CD8-positive, alpha-beta memory T cell (primary cell): Measurements from ENCODE around the gene GCLM. TPM values are rescaled to one million over a fixed set of nuclear protein-coding genes. Genes with fewer than 3 reads are reported as not detected.
"Not testable (repeated sequence)": the region's sequence is repeated elsewhere in the genome, so short reads cannot be mapped to it uniquely, and the experiment has no call there.

Experiments
- CTCF ChIA-PET: fragments of 350-600 bp; sonication (Branson Sonifier 250); formaldehyde crosslinking; loops from one replicate; lab custom pipeline; 2021; ENCODE audit warnings: antibody characterized with exemption; lab: Charles Lee
- POLR2A ChIA-PET: fragments of 350-600 bp; sonication (Branson Sonifier 250); formaldehyde crosslinking; loops from one replicate; lab custom pipeline; 2021; ENCODE audit warnings: antibody characterized with exemption; lab: Charles Lee
- DNase-seq, 5 donors: peaks; one replicate each; pipeline versions ENCODE4 v3.0.0 to v3.0.0-alpha.2; 2020 to 2022; ENCODE audit warnings: mixed read lengths in 1 of 5
- H3K27ac ChIP-seq: one replicate; pipeline ENCODE4 v1.7.0; 2013; ENCODE audit warnings: low read depth, mild to moderate bottlenecking, low read length, moderate library complexity
- H3K27me3 ChIP-seq: 2 replicates; pipeline ENCODE4 v1.7.0; 2013; ENCODE audit warnings: low read length, mild to moderate bottlenecking; ENCODE audit not compliant: insufficient read depth, poor library complexity, severe bottlenecking
- H3K36me3 ChIP-seq: 2 replicates; pipeline ENCODE4 v1.7.0; 2013; ENCODE audit warnings: mild to moderate bottlenecking, low read length, moderate library complexity; ENCODE audit not compliant: insufficient read depth
- H3K4me1 ChIP-seq: 2 replicates; pipeline ENCODE4 v1.7.0; 2013; ENCODE audit warnings: mild to moderate bottlenecking, low read length, moderate library complexity; ENCODE audit not compliant: insufficient read depth
- H3K4me3 ChIP-seq: 2 replicates; pipeline ENCODE4 v1.7.0; 2013; ENCODE audit warnings: mild to moderate bottlenecking, low read length
- H3K9me3 ChIP-seq: 2 replicates; pipeline ENCODE4 v1.7.0; 2013; ENCODE audit warnings: mild to moderate bottlenecking, low read length
- H3K27ac Mint-ChIP-seq, 8 donors: one replicate each; pipeline ENCODE4 v1.8.0; 2020 to 2021; ENCODE audit warnings: mixed read lengths in 8 of 8, mild to moderate bottlenecking in 6 of 8, inconsistent platforms in 3 of 8, moderate library complexity in 3 of 8
- H3K27me3 Mint-ChIP-seq, 2 donors: one replicate each; pipeline ENCODE4 v1.8.0; 2020 to 2021; ENCODE audit warnings: mixed read lengths in 2 of 2, mild to moderate bottlenecking in 1 of 2, moderate library complexity in 1 of 2
- H3K36me3 Mint-ChIP-seq, 3 donors: one replicate each; pipeline ENCODE4 v1.8.0; 2020 to 2021; ENCODE audit warnings: mixed read lengths in 3 of 3, inconsistent platforms in 1 of 3, mild to moderate bottlenecking in 1 of 3
- H3K4me1 Mint-ChIP-seq, 3 donors: one replicate each; pipeline ENCODE4 v1.8.0; 2020 to 2021; ENCODE audit warnings: mixed read lengths in 3 of 3, inconsistent platforms in 1 of 3, mild to moderate bottlenecking in 1 of 3
- H3K4me3 Mint-ChIP-seq, 7 donors: one replicate each; pipeline ENCODE4 v1.8.0; 2020 to 2021; ENCODE audit warnings: mixed read lengths in 7 of 7, mild to moderate bottlenecking in 6 of 7, moderate library complexity in 4 of 7, inconsistent platforms in 2 of 7
- H3K9me3 Mint-ChIP-seq, 5 donors: one replicate each; pipeline ENCODE4 v1.8.0; 2020 to 2022; ENCODE audit warnings: mixed read lengths in 5 of 5, mild to moderate bottlenecking in 3 of 5, moderate library complexity in 2 of 5, inconsistent platforms in 1 of 5
- polyA plus RNA-seq: library from polyadenylated mRNA; unstranded; fragments of 300-500 nt; fragmentation: Illumina TruSeq; gene quantifications from one replicate; pipeline ENCODE4 v1.2.3, GENCODE V29; 2021
- total RNA-seq, 2 experiments: library from RNA; stranded (reverse); gene quantifications; one replicate each; pipeline ENCODE4 v1.2.3, GENCODE V29; 2021

Gene GCLM
- total and polyA plus RNA-seq, 3 experiments from 2014 or later, result 24.6 to 36.1 (median 24.8) TPM

GRCh38 chr1:93871366-93871765 is 37.9 kb downstream of the GCLM start:
- Mint-ChIP-seq H3K27ac (peak overlapping the region in 2 of 8 donors; percentile 61 to 72), H3K9me3 (no peaks in the 10 kb centered on the region), H3K27me3 (no peaks in the 10 kb centered on the region), H3K4me3 (no peak overlapping the region), H3K36me3 (peaks cover 17 to 81% (median 28%) of the 10 kb centered on the region in 3 donors), H3K4me1 (peaks cover 18 to 26% (median 22%) of the 10 kb centered on the region in 3 donors)
- Histone ChIP-seq H3K36me3 (peaks cover 46% of the 10 kb centered on the region), H3K4me1 (peaks cover 5% of the 10 kb centered on the region), H3K4me3 (no peak overlapping the region), H3K27me3 (no peaks in the 10 kb centered on the region), H3K27ac (no peak overlapping the region), H3K9me3 (no peaks in the 10 kb centered on the region)
- ChIA-PET POLR2A (no interaction called here), CTCF (no interaction called here)
- DNase-seq, result no peak

DNA sequence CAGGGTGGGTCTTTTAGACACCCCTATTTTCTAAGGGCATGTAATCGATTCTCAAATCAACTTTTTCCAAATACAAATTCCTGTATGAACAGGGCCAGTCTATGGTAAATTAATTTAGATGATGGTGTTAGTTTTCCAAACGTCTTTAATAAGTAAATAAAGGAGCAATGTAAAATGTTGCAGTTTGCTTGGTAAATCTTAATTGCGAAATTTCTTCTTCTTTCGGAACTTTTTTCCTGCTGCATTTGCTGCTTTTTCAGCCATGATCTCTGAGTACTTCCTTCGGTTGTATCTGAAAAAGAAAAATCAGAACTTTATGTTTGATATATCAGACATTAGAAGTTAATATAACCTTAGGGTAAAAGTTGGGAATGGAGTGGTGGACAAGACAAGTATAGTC is 39.6 kb downstream of the GCLM start:
- no peak overlapping the region for H3K27ac ChIP-seq
- POLR2A ChIA-PET, result no interaction called here
- H3K27me3 Mint-ChIP-seq, result no peaks in the 10 kb centered on the region
- no peak overlapping the region for H3K27ac Mint-ChIP-seq
- H3K9me3 Mint-ChIP-seq, result no peaks in the 10 kb centered on the region
- H3K9me3 ChIP-seq, result no peaks in the 10 kb centered on the region
- H3K4me1 Mint-ChIP-seq, result peaks cover 7 to 12% (median 9%) of the 10 kb centered on the region in 3 donors
- no peak overlapping the region for H3K4me3 ChIP-seq
- H3K36me3 ChIP-seq, result peaks cover 40% of the 10 kb centered on the region
- no peak for DNase-seq
- H3K36me3 Mint-ChIP-seq, result peaks cover 14 to 67% (median 24%) of the 10 kb centered on the region in 3 donors
- no peaks in the 10 kb centered on the region for H3K27me3 ChIP-seq
- H3K4me3 Mint-ChIP-seq, result no peak overlapping the region
- no peaks in the 10 kb centered on the region for H3K4me1 ChIP-seq
- CTCF ChIA-PET, result no interaction called here

GRCh38 chr1:93868492-93868891 is 40.7 kb downstream of the GCLM start:
- H3K27me3 ChIP-seq, H3K4me1 ChIP-seq, H3K4me3 Mint-ChIP-seq, H3K9me3 ChIP-seq, H3K27me3 Mint-ChIP-seq, H3K4me3 ChIP-seq, DNase-seq, H3K9me3 Mint-ChIP-seq, H3K27ac ChIP-seq, POLR2A ChIA-PET, H3K4me1 Mint-ChIP-seq: not testable (repeated sequence)
- Mint-ChIP-seq H3K36me3 (peaks cover 7 to 56% (median 19%) of the 10 kb centered on the region in 3 donors), H3K27ac (peak overlapping the region in 5 of 8 donors; percentile 12 to 59 (median 42))
- peaks cover 30% of the 10 kb centered on the region for H3K36me3 ChIP-seq
- CTCF ChIA-PET, result interaction anchor here (1.1 kb wide), 1 partner anchor 239 kb away, joined by 4 read pairs; no protein-coding TSS in a partner anchor

- Mint-ChIP-seq H3K27me3 (no peaks in the 10 kb centered on the region), H3K36me3 (peaks cover 0 to 27% (median 5%) of the 10 kb centered on the region in 3 donors), H3K9me3 (no peaks in the 10 kb centered on the region), H3K4me1 (peaks cover 0 to 4% (median 0%) of the 10 kb centered on the region in 3 donors), H3K27ac (peak overlapping the region in 4 of 8 donors; percentile 26 to 67 (median 59)), H3K4me3 (no peak overlapping the region)
- Histone ChIP-seq H3K4me3 (no peak overlapping the region), H3K4me1 (no peaks in the 10 kb centered on the region), H3K9me3 (no peaks in the 10 kb centered on the region), H3K27ac (no peak overlapping the region), H3K36me3 (peaks cover 8% of the 10 kb centered on the region), H3K27me3 (no peaks in the 10 kb centered on the region)
- CTCF ChIA-PET, result interaction anchor here (1.3 kb wide), 1 partner anchor 19 kb away, joined by 3 read pairs; no protein-coding TSS in a partner anchor
- DNase-seq, result no peak
- POLR2A ChIA-PET, result no interaction called here
Observed at GRCh38 chr1:93865253-93865652, 44.0 kb downstream of the GCLM start.

- ChIA-PET POLR2A (no interaction called here), CTCF (interaction anchor here (1.0 to 1.3 kb wide), 2 partner anchors 18 to 235 kb away, joined by 3 read pairs; no protein-coding TSS in a partner anchor)
- no peaks in the 10 kb centered on the region for H3K4me1 ChIP-seq
- no peak for DNase-seq
- H3K36me3 ChIP-seq, result no peaks in the 10 kb centered on the region
- no peaks in the 10 kb centered on the region for H3K27me3 ChIP-seq
- Mint-ChIP-seq H3K36me3 (peaks cover 0 to 17% (median 2%) of the 10 kb centered on the region in 3 donors), H3K4me1 (peaks cover 0 to 4% (median 0%) of the 10 kb centered on the region in 3 donors), H3K9me3 (no peaks in the 10 kb centered on the region), H3K4me3 (no peak overlapping the region), H3K27me3 (no peaks in the 10 kb centered on the region), H3K27ac (peak overlapping the region in 4 of 8 donors; percentile 8 to 68 (median 39))
- H3K27ac ChIP-seq, result no peak overlapping the region
- H3K4me3 ChIP-seq, result no peak overlapping the region
- no peaks in the 10 kb centered on the region for H3K9me3 ChIP-seq
Observed at GRCh38 chr1:93864175-93864574, 45.1 kb downstream of the GCLM start.

GRCh38 chr1:93857653-93858052 is 51.6 kb downstream of the GCLM start:
- H3K9me3 Mint-ChIP-seq, DNase-seq, H3K4me1 ChIP-seq, H3K27me3 ChIP-seq, H3K27ac Mint-ChIP-seq, H3K9me3 ChIP-seq, H3K4me3 Mint-ChIP-seq, H3K4me3 ChIP-seq, POLR2A ChIA-PET, H3K27ac ChIP-seq, H3K36me3 ChIP-seq, H3K36me3 Mint-ChIP-seq: not testable (repeated sequence)
- CTCF ChIA-PET, result interaction anchor here (1.1 kb wide), 1 partner anchor 11 kb away, joined by 3 read pairs; no protein-coding TSS in a partner anchor
- H3K4me1 Mint-ChIP-seq, result peaks cover 6 to 12% (median 9%) of the 10 kb centered on the region in 3 donors
- H3K27me3 Mint-ChIP-seq, result peaks cover 5 to 20% of the 10 kb centered on the region in 2 donors

DNA sequence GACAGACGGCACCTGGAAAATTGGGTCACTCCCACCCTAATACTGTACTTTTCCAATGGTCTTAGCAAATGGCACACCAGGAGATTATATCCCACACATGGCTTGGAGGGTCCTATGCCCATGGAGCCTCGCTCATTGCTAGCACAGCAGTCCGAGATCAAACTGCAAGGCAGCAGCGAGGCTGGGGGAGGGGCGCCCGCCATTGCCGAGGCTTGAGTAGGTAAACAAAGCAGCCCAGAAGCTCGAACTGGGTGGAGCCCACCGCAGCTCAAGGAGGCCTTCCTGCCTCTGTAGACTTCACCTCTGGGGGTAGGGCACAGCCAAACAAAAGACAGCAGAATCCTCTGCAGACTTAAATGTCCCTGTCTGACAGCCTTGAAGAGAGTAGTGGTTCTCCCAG is 53.2 kb downstream of the GCLM start:
- not testable (repeated sequence) for H3K27me3 ChIP-seq, DNase-seq, H3K36me3 Mint-ChIP-seq, H3K36me3 ChIP-seq, H3K9me3 ChIP-seq, H3K4me1 ChIP-seq, H3K4me3 ChIP-seq, H3K27ac ChIP-seq, H3K9me3 Mint-ChIP-seq
- peaks cover 6 to 12% (median 9%) of the 10 kb centered on the region in 3 donors for H3K4me1 Mint-ChIP-seq
- ChIA-PET CTCF (interaction anchor here (1.1 to 1.9 kb wide), 2 partner anchors 13 to 54 kb away, joined by 3 to 8 read pairs; partner anchors contain the start of gene GCLM), POLR2A (interaction anchor here (1.0 kb wide), 1 partner anchor 10 kb away, joined by 3 read pairs; no protein-coding TSS in a partner anchor)
- H3K27me3 Mint-ChIP-seq, result peaks cover 5 to 20% of the 10 kb centered on the region in 2 donors
- H3K27ac Mint-ChIP-seq, result peak overlapping the region in 3 of 8 donors; percentile 19 to 64 (median 57)
- peak overlapping the region in 2 of 7 donors; percentile 37 to 61 for H3K4me3 Mint-ChIP-seq

GRCh38 chr1:93853940-93854339 is 55.3 kb downstream of the GCLM start:
- Histone ChIP-seq H3K9me3 (no peaks in the 10 kb centered on the region), H3K4me3 (no peak overlapping the region), H3K4me1 (no peaks in the 10 kb centered on the region), H3K27ac (no peak overlapping the region), H3K27me3 (peaks cover 6% of the 10 kb centered on the region), H3K36me3 (no peaks in the 10 kb centered on the region)
- ChIA-PET CTCF (interaction anchor here (1.2 kb wide), 1 partner anchor 8 kb away, joined by 3 read pairs; no protein-coding TSS in a partner anchor), POLR2A (no interaction called here)
- H3K4me3 Mint-ChIP-seq, result no peak overlapping the region
- no peaks in the 10 kb centered on the region for H3K9me3 Mint-ChIP-seq
- H3K4me1 Mint-ChIP-seq, result peaks cover 12 to 19% (median 14%) of the 10 kb centered on the region in 3 donors
- no peak for DNase-seq
- no peak overlapping the region for H3K27ac Mint-ChIP-seq
- peaks cover 5 to 20% of the 10 kb centered on the region in 2 donors for H3K27me3 Mint-ChIP-seq
- no peaks in the 10 kb centered on the region for H3K36me3 Mint-ChIP-seq
